HG03280 (cell line): ENCODE data around the gene HOXC10.

Experiments
- ATAC-seq: cut with Tn5 transposase; IDR thresholded peaks from one replicate; pipeline ENCODE4 v1.9.1; 2021; ENCODE audit warnings: mild to moderate bottlenecking, moderate library complexity; ENCODE audit not compliant: unreplicated experiment

The HOXC10 gene

GRCh38 chr12:53963434-53964314, 21.3 kb upstream of the HOXC10 start:
- no peak for ATAC-seq

GRCh38 chr12:53964315-53964713, 20.6 kb upstream of the HOXC10 start:
- ATAC-seq: no peak

- ATAC-seq: no peak
Observed at GRCh38 chr12:53965281-53966084, 19.5 kb upstream of the HOXC10 start.

- ATAC-seq: no peak
Observed at GRCh38 chr12:53966085-53966384, 18.9 kb upstream of the HOXC10 start.

GRCh38 chr12:53966385-53967133, 18.4 kb upstream of the HOXC10 start:
- no peak for ATAC-seq

GRCh38 chr12:53967421-53967925, 17.5 kb upstream of the HOXC10 start:
- no peak for ATAC-seq

GRCh38 chr12:53968214-53969127, 16.5 kb upstream of the HOXC10 start:
- no peak for ATAC-seq

- ATAC-seq: no peak
Observed at GRCh38 chr12:53969588-53970259, 15.2 kb upstream of the HOXC10 start.

- no peak for ATAC-seq
Observed at GRCh38 chr12:53970451-53970850, 14.5 kb upstream of the HOXC10 start.

GRCh38 chr12:53971129-53971528, 13.8 kb upstream of the HOXC10 start:
- ATAC-seq: no peak

GRCh38 chr12:53971686-53972085, 13.3 kb upstream of the HOXC10 start:
- no peak for ATAC-seq

GRCh38 chr12:53972152-53972702, 12.7 kb upstream of the HOXC10 start:
- ATAC-seq: no peak

- no peak for ATAC-seq
Observed at GRCh38 chr12:53972722-53973235, 12.2 kb upstream of the HOXC10 start, which contains the start of gene HOXC11. Gene HOXC11, plus strand, starts transcription at chr12:53973126. Its CDS starts 116 bp downstream, at chr12:53973242.

GRCh38 chr12:53973236-53974042, 11.5 kb upstream of the HOXC10 start:
- no peak for ATAC-seq

- no peak for ATAC-seq
Observed at GRCh38 chr12:53974084-53975063, 10.6 kb upstream of the HOXC10 start, which contains the start of gene HOTAIR. Gene HOTAIR, minus strand, starts transcription at chr12:53974954.

GRCh38 chr12:53975064-53975471, 9.9 kb upstream of the HOXC10 start:
- ATAC-seq: no peak
